HCT116 (cell line): ENCODE data around the gene ATP6V0B. TPM values are rescaled to one million over a fixed set of nuclear protein-coding genes. Genes with fewer than 3 reads are reported as not detected.

ENCODE experiments used
- ATAC-seq: fragments of 200-7000 bp; cut with Tn5 transposase; 2 replicates; pipeline ENCODE4 v1.9.1; 2020; ENCODE audit warnings: mild to moderate bottlenecking, moderate library complexity
- BruUV-seq: library from RNA; stranded (reverse); fragments of 400-500 nt; replicated peaks from 2 replicates; lab custom pipeline; 2021; lab: Mats Ljungman, UMichigan
- CTCF ChIA-PET: fragments of 300-600 bp; sonication (Branson Sonifier 250); formaldehyde crosslinking; loops from one replicate; lab custom pipeline; 2021; ENCODE audit warnings: antibody characterized with exemption; lab: Charles Lee
- POLR2A ChIA-PET: fragments of 300-600, 350-600 bp; sonication (Branson Sonifier 250); formaldehyde crosslinking; loops from one replicate; lab custom pipeline; 2021; ENCODE audit warnings: antibody characterized with exemption; lab: Charles Lee
- RAD21 ChIA-PET, 2 experiments: fragments of 300-600 bp; sonication (Branson Sonifier 250); formaldehyde crosslinking; loops; one replicate each; lab custom pipeline; 2023; ENCODE audit warnings: low total read pairs in 2 of 2; ENCODE audit not compliant: uncharacterized antibody in 2 of 2, unreplicated experiment in 2 of 2, low non-redundant PET in 1 of 2; lab: Charles Lee
- DNase-seq: peaks from one replicate; pipeline ENCODE4 v3.0.0-alpha.2; 2010; ENCODE audit warnings: low read depth, low spot score
- H2AFZ ChIP-seq: fragments of 200-600 bp; shearing (Covaris generic), sonication (generic); 2 replicates; pipeline ENCODE4 v1.6.1; 2017; ENCODE audit warnings: low read depth, mixed run types, mixed read lengths, antibody characterized with exemption, low read length; ENCODE audit not compliant: poor library complexity, severe bottlenecking
- H3K27ac ChIP-seq: 2 replicates; pipeline ENCODE4 v1.5.1; 2012; ENCODE audit warnings: low read depth, low read length
- H3K27me3 ChIP-seq: fragments of 200-600 bp; sonication (generic); 2 replicates; pipeline ENCODE4 v1.6.1; 2016; ENCODE audit warnings: mixed run types, low read length, mixed read lengths; ENCODE audit not compliant: insufficient read depth
- H3K36me3 ChIP-seq, 2 experiments: fragments of 200-500 bp in 1 of 2; fragments of 200-600 bp in 1 of 2; sonication (Bioruptor generic) in 1 of 2; sonication (generic) in 1 of 2; 2 replicates each; pipeline versions ENCODE4 v1.5.1 to v1.6.1; 2014 to 2016; ENCODE audit warnings: low read length in 2 of 2, inconsistent platforms in 1 of 2, mixed read lengths in 1 of 2, mixed run types in 1 of 2; ENCODE audit not compliant: insufficient read depth in 2 of 2, control insufficient read depth in 1 of 2
- H3K4me1 ChIP-seq, 2 experiments: fragments of 200-600 bp in 1 of 2; sonication (generic) in 1 of 2; 2 replicates each; pipeline versions ENCODE4 v1.5.1 to v1.6.1; 2012 to 2017; ENCODE audit warnings: low read length in 2 of 2, inconsistent platforms in 1 of 2, mild to moderate bottlenecking in 1 of 2, mixed read lengths in 1 of 2, mixed run types in 1 of 2, moderate library complexity in 1 of 2; ENCODE audit not compliant: insufficient read depth in 2 of 2, control insufficient read depth in 1 of 2
- H3K4me2 ChIP-seq: fragments of 200-600 bp; sonication (generic); 2 replicates; pipeline ENCODE4 v1.6.1; 2017; ENCODE audit warnings: mixed run types, low read length, mixed read lengths
- H3K4me3 ChIP-seq, 2 experiments: fragments of 200-600 bp in 1 of 2; sonication (generic) in 1 of 2; replicated peaks in 1 of 2; 2 replicates each; pipeline ENCODE4 v1.5.1; 2011 to 2016; ENCODE audit warnings: low read length in 2 of 2, control low read depth in 1 of 2, low read depth in 1 of 2, mild to moderate bottlenecking in 1 of 2, mixed read lengths in 1 of 2, mixed run types in 1 of 2
- H3K79me2 ChIP-seq: fragments of 200-600 bp; sonication (generic); 2 replicates; pipeline ENCODE4 v1.6.1; 2017; ENCODE audit warnings: mild to moderate bottlenecking, mixed run types, low read length, moderate library complexity, mixed read lengths; ENCODE audit not compliant: insufficient read depth
- H3K9ac ChIP-seq: fragments of 200-600 bp; sonication (generic); 2 replicates; pipeline ENCODE4 v1.6.1; 2016; ENCODE audit warnings: low read length, mixed read lengths
- H3K9me2 ChIP-seq: fragments of 200-600 bp; sonication (generic), shearing (Covaris generic); 2 replicates; pipeline ENCODE4 v1.6.1; 2017; ENCODE audit warnings: mixed run types, mild to moderate bottlenecking, moderate library complexity; ENCODE audit not compliant: insufficient read depth
- H3K9me3 ChIP-seq, 2 experiments: fragments of 200-500 bp in 1 of 2; fragments of 200-600 bp in 1 of 2; sonication (Bioruptor generic) in 1 of 2; sonication (generic) in 1 of 2; 2 replicates each; pipeline ENCODE4 v1.6.1; 2014 to 2017; ENCODE audit warnings: low read length in 2 of 2, mixed read lengths in 2 of 2, inconsistent platforms in 1 of 2, low read depth in 1 of 2, mild to moderate bottlenecking in 1 of 2, mixed run types in 1 of 2, moderate library complexity in 1 of 2; ENCODE audit not compliant: control insufficient read depth in 1 of 2, insufficient read depth in 1 of 2
- H4K20me1 ChIP-seq: fragments of 200-600 bp; sonication (generic), shearing (Covaris generic); 2 replicates; pipeline ENCODE4 v1.6.1; 2017; ENCODE audit warnings: mixed run types, mild to moderate bottlenecking, moderate library complexity; ENCODE audit not compliant: insufficient read depth
- ATF3 ChIP-seq: IDR thresholded peaks from 2 replicates; pipeline ENCODE4 v1.6.1; 2012
- CBX3 ChIP-seq: IDR thresholded peaks from 2 replicates; pipeline ENCODE4 v1.6.1; 2012; ENCODE audit warnings: low read depth
- EGR1 ChIP-seq: IDR thresholded peaks from 2 replicates; pipeline ENCODE4 v1.6.1; 2012; ENCODE audit warnings: low read depth
- ELF1 ChIP-seq: IDR thresholded peaks from 2 replicates; pipeline ENCODE4 v1.6.1; 2012; ENCODE audit warnings: low read depth, borderline replicate concordance
- EZH2 ChIP-seq: fragments of 200-600 bp; sonication (generic); IDR thresholded peaks from 2 replicates; pipeline ENCODE4 v1.6.1; 2017; ENCODE audit warnings: antibody characterized with exemption, mixed run types
- FOSL1 ChIP-seq: IDR thresholded peaks from 2 replicates; pipeline ENCODE4 v1.6.1; 2012; ENCODE audit warnings: low read depth
- JUND ChIP-seq: IDR thresholded peaks from 2 replicates; pipeline ENCODE4 v1.6.1; 2012
- RAD21 ChIP-seq: IDR thresholded peaks from 2 replicates; pipeline ENCODE4 v1.6.1; 2012; ENCODE audit warnings: low read depth, mild to moderate bottlenecking
- REST ChIP-seq: IDR thresholded peaks from 2 replicates; pipeline ENCODE4 v1.6.1; 2012; ENCODE audit warnings: low read depth
- SP1 ChIP-seq: IDR thresholded peaks from 2 replicates; pipeline ENCODE4 v1.6.1; 2012; ENCODE audit warnings: low read depth
- TCF7L2 ChIP-seq: IDR thresholded peaks from 2 replicates; pipeline ENCODE4 v1.7.0; 2011; ENCODE audit warnings: borderline replicate concordance, inconsistent platforms; ENCODE audit not compliant: insufficient read depth, insufficient read length; ENCODE audit errors: extremely low read depth
- YY1 ChIP-seq: IDR thresholded peaks from 2 replicates; pipeline ENCODE4 v1.6.1; 2011; ENCODE audit warnings: low read length, low read depth, moderate library complexity, mild to moderate bottlenecking; ENCODE audit not compliant: insufficient replicate concordance; ENCODE audit errors: extremely low read depth
- ZNF274 ChIP-seq: fragments of 200-500 bp; sonication (Bioruptor generic); IDR thresholded peaks from 2 replicates; pipeline ENCODE4 v1.6.1; 2014; ENCODE audit warnings: mild to moderate bottlenecking, low read depth, low read length, inconsistent platforms
- intact Hi-C: fragments of 100-400 bp; cut with micrococcal nuclease; formaldehyde crosslinking; loops from 2 replicates; pipeline ENCODE4 v1.10.0; 2022
- total RNA-seq: library from RNA; stranded (reverse); gene quantifications from one replicate; pipeline ENCODE4 v1.2.1, GENCODE V29; 2021; ENCODE audit not compliant: unreplicated experiment

The ATP6V0B gene
- total RNA-seq, 1 experiment from 2014 or later, result 122 TPM

- Histone ChIP-seq H3K9ac (no peak overlapping the region), H3K4me3 (no peak overlapping the region), H3K27me3 (no peaks in the 10 kb centered on the region), H3K79me2 (no peaks in the 10 kb centered on the region), H2AFZ (no peak overlapping the region), H3K4me2 (no peak overlapping the region)
- POLR2A ChIA-PET, result interaction anchor here (0.7 kb wide), 1 partner anchor 560 kb away, joined by 3 read pairs; the partner anchor contains the start of gene HYI
- TF ChIP-seq ZNF274, result no peak
- TF ChIP-seq CBX3, result no peak
- TF ChIP-seq TCF7L2, result no peak
- TF ChIP-seq EGR1, result no peak
- TF ChIP-seq JUND, result no peak
- no peak for TF ChIP-seq SP1
- no peak for TF ChIP-seq YY1
- no peak for TF ChIP-seq FOSL1
- no peak for TF ChIP-seq EZH2
- TF ChIP-seq ELF1, result no peak
- no peak for TF ChIP-seq ATF3
- no peak for TF ChIP-seq RAD21
- TF ChIP-seq REST, result no peak
- TF ChIP-seq, all 23 proteins: peak for 0
- ChIA-PET CTCF (interaction anchor here (1.3 to 1.9 kb wide), 2 partner anchors 8 to 22 kb away, joined by 3 to 5 read pairs; no protein-coding TSS in a partner anchor), RAD21 (no interaction called here)
- BruUV-seq, result no TSS peak
- H3K4me1 ChIP-seq, result peaks cover 7 to 8% of the 10 kb centered on the region in 2 experiments; a peak in 3 of 4 replicates
- no peak for DNase-seq
- H3K27ac ChIP-seq, result no peak overlapping the region
- H3K9me3 ChIP-seq, result no peaks in the 10 kb centered on the region
- H3K9me2 ChIP-seq, result no peaks in the 10 kb centered on the region
- intact Hi-C loops, result no loop called here
- H4K20me1 ChIP-seq, result no peaks in the 10 kb centered on the region
- no peaks in the 10 kb centered on the region for H3K36me3 ChIP-seq
- no peak for ATAC-seq
Observed at GRCh38 chr1:44013949-44014348, 39.2 kb downstream of the ATP6V0B start.
